T-cell (primary cell): ENCODE measurements around the gene TMEM8B. TPM values are rescaled to one million over a fixed set of nuclear protein-coding genes. Genes with fewer than 3 reads are reported as not detected.
A peak's percentile ranks its signal among the peaks of the same experiment; 100 is the strongest.

Experiments
- ATAC-seq, 4 experiments: fragments of 200-7000 bp in 3 of 4; fragments of 150-1000 bp in 1 of 4; cut with Tn5 transposase; replicated peaks in 1 of 4; 1 replicate in 3 of 4; 2 replicates in 1 of 4; pipeline ENCODE4 v1.10.0; 2021; ENCODE audit warnings: moderate library complexity in 3 of 4, mild to moderate bottlenecking in 2 of 4, moderate number of reproducible peaks in 1 of 4
- CTCF ChIA-PET, 2 donors: fragments of 300-600 bp; sonication (Branson Sonifier 250); formaldehyde crosslinking; loops; one replicate each; lab custom pipeline; 2022; ENCODE audit warnings: antibody characterized with exemption in 2 of 2; lab: Charles Lee
- POLR2A ChIA-PET, 2 donors: fragments of 300-600 bp; sonication (Branson Sonifier 250); formaldehyde crosslinking; loops; one replicate each; lab custom pipeline; 2022; ENCODE audit warnings: antibody characterized with exemption in 2 of 2; lab: Charles Lee
- DNase-seq, 35 experiments: peaks; one replicate each; pipeline versions ENCODE4 v3.0.0 to v3.0.0-alpha.2; 2013 to 2023
- H3K27ac ChIP-seq: one replicate; pipeline ENCODE4 v1.5.1; 2013; ENCODE audit warnings: low read length
- H3K27me3 ChIP-seq, 2 experiments: replicated peaks in 1 of 2; 1 replicate in 1 of 2; 2 replicates in 1 of 2; pipeline versions ENCODE4 v1.6.1 to v1.7.0; 2013; ENCODE audit warnings: low read length in 1 of 2, mixed read lengths in 1 of 2; ENCODE audit not compliant: control insufficient read depth in 2 of 2, insufficient read depth in 2 of 2; ENCODE audit errors: extremely low read depth in 1 of 2
- H3K36me3 ChIP-seq, 2 donors: 1 replicate in 1 of 2; 2 replicates in 1 of 2; pipeline versions ENCODE4 v1.6.1 to v1.7.0; 2013; ENCODE audit warnings: low read length in 1 of 2; ENCODE audit not compliant: control insufficient read depth in 2 of 2, insufficient read depth in 1 of 2; ENCODE audit errors: extremely low read depth in 1 of 2
- H3K4me1 ChIP-seq, 2 experiments: 1 replicate in 1 of 2; 2 replicates in 1 of 2; pipeline versions ENCODE4 v1.6.1 to v1.7.0; 2013; ENCODE audit warnings: low read length in 2 of 2, mixed read lengths in 1 of 2; ENCODE audit not compliant: insufficient read depth in 2 of 2, control insufficient read depth in 1 of 2; ENCODE audit errors: extremely low read depth in 1 of 2
- H3K4me3 ChIP-seq, 2 donors: 1 replicate in 1 of 2; 2 replicates in 1 of 2; pipeline versions ENCODE4 v1.5.1 to v1.7.0; 2013; ENCODE audit warnings: mild to moderate bottlenecking in 2 of 2, low read length in 1 of 2, moderate library complexity in 1 of 2; ENCODE audit not compliant: control insufficient read depth in 1 of 2; ENCODE audit errors: extremely low read depth in 1 of 2
- H3K9me3 ChIP-seq: 2 replicates; pipeline ENCODE4 v1.7.0; 2013
- H3K27ac Mint-ChIP-seq, 2 donors: one replicate each; pipeline ENCODE4 v1.8.0; 2020 to 2021; ENCODE audit warnings: mild to moderate bottlenecking in 2 of 2, mixed read lengths in 2 of 2
- H3K27me3 Mint-ChIP-seq, 2 donors: one replicate each; pipeline ENCODE4 v1.8.0; 2021 to 2022; ENCODE audit warnings: mixed read lengths in 2 of 2
- H3K36me3 Mint-ChIP-seq: one replicate; pipeline ENCODE4 v1.8.0; 2021; ENCODE audit warnings: mixed read lengths
- H3K4me1 Mint-ChIP-seq, 3 donors: one replicate each; pipeline ENCODE4 v1.8.0; 2020 to 2022; ENCODE audit warnings: mixed read lengths in 3 of 3, mild to moderate bottlenecking in 1 of 3
- H3K4me3 Mint-ChIP-seq, 3 donors: one replicate each; pipeline ENCODE4 v1.8.0; 2020 to 2022; ENCODE audit warnings: mild to moderate bottlenecking in 3 of 3, mixed read lengths in 3 of 3, moderate library complexity in 3 of 3
- H3K9me3 Mint-ChIP-seq, 3 donors: one replicate each; pipeline ENCODE4 v1.8.0; 2020 to 2022; ENCODE audit warnings: mixed read lengths in 3 of 3
- WGBS: methylation state at CpG from one replicate; pipeline ENCODE4 v1.1.5; 2013; ENCODE audit warnings: missing lambda C conversion rate; ENCODE audit not compliant: insufficient coverage; 5-methylcytosine and 5-hydroxymethylcytosine counted together
- total RNA-seq, 35 experiments: library from RNA in 6 of 35; stranded (reverse) in 6 of 35; fragments of 120-200 nt in 1 of 35; gene quantifications; one replicate each; pipeline versions ENCODE4 v1.2.1 to v1.2.4 and lab custom pipeline; 2013 to 2026

The TMEM8B gene
- total RNA-seq, 5 donors from 2014 or later (not counting 1 experiment from before 2014, with no cell fraction given), result 6.5 to 11.9 (median 7.3) TPM

- H3K4me1 ChIP-seq, result peaks cover 20 to 27% of the 10 kb centered on the region in 2 experiments
- 80% methylated on average over 49 of the region's 53 CpGs for WGBS
- H3K9me3 ChIP-seq, result no peaks in the 10 kb centered on the region
- H3K27me3 Mint-ChIP-seq, result no peaks in the 10 kb centered on the region
- peaks cover 15% of the 10 kb centered on the region for H3K36me3 Mint-ChIP-seq
- DNase-seq, result peak in 1 of 35 experiments; percentile 9
- no peaks in the 10 kb centered on the region for H3K27me3 ChIP-seq
- H3K4me1 Mint-ChIP-seq, result peaks cover 26 to 37% (median 30%) of the 10 kb centered on the region in 3 donors
- no peaks in the 10 kb centered on the region for H3K9me3 Mint-ChIP-seq
- no peak for ATAC-seq
- H3K4me3 Mint-ChIP-seq, result peak overlapping the region in 1 of 3 donors; percentile 58
- ChIA-PET CTCF (no interaction called here), POLR2A (interaction anchor here in 1 of 2 donors (0.9 kb wide), 1 partner anchor 34 kb away, joined by 3 read pairs; the partner anchor contains the start of gene SPAG8)
- H3K36me3 ChIP-seq, result peaks cover 0 to 6% of the 10 kb centered on the region in 2 donors
- peak overlapping the region in 1 of 2 donors; percentile 2 for H3K4me3 ChIP-seq
- H3K27ac ChIP-seq, result no peak overlapping the region
- H3K27ac Mint-ChIP-seq, result peak overlapping the region; percentile 61 to 80
Observed at GRCh38 chr9:35845824-35846771, 17.1 kb downstream of the TMEM8B start.

GRCh38 chr9:35847792-35848572, 19.0 kb downstream of the TMEM8B start:
- ATAC-seq, result no peak
- H3K36me3 ChIP-seq, result peaks cover 0 to 6% of the 10 kb centered on the region in 2 donors
- peaks cover 20 to 27% of the 10 kb centered on the region in 2 experiments for H3K4me1 ChIP-seq
- ChIA-PET POLR2A (no interaction called here), CTCF (interaction anchor here (0.8 to 1.0 kb wide), 2 partner anchors 14 to 34 kb away, joined by 3 read pairs; no protein-coding TSS in a partner anchor)
- peak overlapping the region in 1 of 3 donors; percentile 37 for H3K4me3 Mint-ChIP-seq
- no peak overlapping the region for H3K4me3 ChIP-seq
- no peak overlapping the region for H3K27ac ChIP-seq
- WGBS, result no CpG with 5 or more reads among the region's 4 CpGs
- H3K4me1 Mint-ChIP-seq, result peaks cover 26 to 37% (median 30%) of the 10 kb centered on the region in 3 donors
- no peaks in the 10 kb centered on the region for H3K9me3 ChIP-seq
- no peaks in the 10 kb centered on the region for H3K27me3 ChIP-seq
- H3K36me3 Mint-ChIP-seq, result peaks cover 15% of the 10 kb centered on the region
- H3K27me3 Mint-ChIP-seq, result no peaks in the 10 kb centered on the region
- no peak for DNase-seq
- no peak overlapping the region for H3K27ac Mint-ChIP-seq
- H3K9me3 Mint-ChIP-seq, result no peaks in the 10 kb centered on the region

GRCh38 chr9:35852267-35852815, 23.3 kb downstream of the TMEM8B start:
- H3K36me3 Mint-ChIP-seq, result peaks cover 10% of the 10 kb centered on the region
- H3K27ac Mint-ChIP-seq, result no peak overlapping the region
- POLR2A ChIA-PET, result no interaction called here
- Histone ChIP-seq H3K27ac (no peak overlapping the region), H3K4me1 (no peaks in the 10 kb centered on the region), H3K4me3 (no peak overlapping the region), H3K36me3 (no peaks in the 10 kb centered on the region), H3K27me3 (no peaks in the 10 kb centered on the region), H3K9me3 (no peaks in the 10 kb centered on the region)
- no peaks in the 10 kb centered on the region for H3K9me3 Mint-ChIP-seq
- H3K27me3 Mint-ChIP-seq, result peaks cover 0 to 1% of the 10 kb centered on the region in 2 donors
- 78% methylated on average over 1 of the region's 2 CpGs for WGBS
- ATAC-seq, result no peak
- H3K4me3 Mint-ChIP-seq, result no peak overlapping the region
- CTCF ChIA-PET, result interaction anchor here in 1 of 2 donors (0.5 to 0.6 kb wide), 3 partner anchors 28 to 398 kb away, joined by 4 to 6 read pairs (median 5); no protein-coding TSS in a partner anchor
- no peak for DNase-seq
- H3K4me1 Mint-ChIP-seq, result peaks cover 0 to 7% (median 3%) of the 10 kb centered on the region in 3 donors

- CTCF ChIA-PET, result interaction anchor here in 1 of 2 donors (0.6 kb wide), 2 partner anchors 76 to 398 kb away, joined by 4 to 5 read pairs; no protein-coding TSS in a partner anchor
- Histone ChIP-seq H3K4me1 (no peaks in the 10 kb centered on the region), H3K36me3 (no peaks in the 10 kb centered on the region), H3K27me3 (no peaks in the 10 kb centered on the region), H3K27ac (no peak overlapping the region), H3K9me3 (no peaks in the 10 kb centered on the region), H3K4me3 (no peak overlapping the region)
- Mint-ChIP-seq H3K36me3 (peaks cover 2% of the 10 kb centered on the region), H3K27ac (no peak overlapping the region), H3K9me3 (no peaks in the 10 kb centered on the region), H3K4me1 (peaks cover 0 to under 1% (median 0%) of the 10 kb centered on the region in 3 donors), H3K27me3 (peaks cover 0 to 1% of the 10 kb centered on the region in 2 donors), H3K4me3 (no peak overlapping the region)
- POLR2A ChIA-PET, result no interaction called here
- no peak for ATAC-seq
- WGBS, result 84% methylated on average over 23 of the region's 25 CpGs
- DNase-seq, result no peak
Observed at GRCh38 chr9:35852876-35853865, 24.1 kb downstream of the TMEM8B start.

- Histone ChIP-seq H3K27ac (no peak overlapping the region), H3K4me1 (no peaks in the 10 kb centered on the region), H3K9me3 (no peaks in the 10 kb centered on the region), H3K27me3 (no peaks in the 10 kb centered on the region), H3K4me3 (no peak overlapping the region), H3K36me3 (no peaks in the 10 kb centered on the region)
- Mint-ChIP-seq H3K4me1 (peaks cover 0 to 6% (median 4%) of the 10 kb centered on the region in 3 donors), H3K4me3 (no peak overlapping the region), H3K36me3 (no peaks in the 10 kb centered on the region), H3K27ac (no peak overlapping the region), H3K27me3 (peaks cover 0 to 1% of the 10 kb centered on the region in 2 donors), H3K9me3 (no peaks in the 10 kb centered on the region)
- ChIA-PET POLR2A (no interaction called here), CTCF (no interaction called here)
- DNase-seq (no peak), ATAC-seq (no peak)
- 71% methylated on average over 1 of the region's 7 CpGs for WGBS
Observed at GRCh38 chr9:35854091-35854762, 25.2 kb downstream of the TMEM8B start.
